LNCAP (cell line): ENCODE data around the gene MICALL2.

Experiments
- CTCF ChIP-seq: fragments of 450-650 bp; IDR thresholded peaks from 2 replicates; pipeline ENCODE4 v1.5.1; 2017; ENCODE audit warnings: mild to moderate bottlenecking

Gene MICALL2

GRCh38 chr7:1404460-1404809, 54.8 kb downstream of the MICALL2 start:
- TF ChIP-seq CTCF = no peak

GRCh38 chr7:1403638-1404459, 55.4 kb downstream of the MICALL2 start:
- peak; percentile 19; the same call in 1 of the 2 replicates for TF ChIP-seq CTCF

- TF ChIP-seq CTCF = no peak
Measured at GRCh38 chr7:1402791-1403637, 56.3 kb downstream of the MICALL2 start.

GRCh38 chr7:1402110-1402790, 57.0 kb downstream of the MICALL2 start:
- TF ChIP-seq CTCF = no peak

GRCh38 chr7:1401011-1401410, 58.3 kb downstream of the MICALL2 start:
- TF ChIP-seq CTCF = no peak

GRCh38 chr7:1400371-1400770, 58.9 kb downstream of the MICALL2 start:
- TF ChIP-seq CTCF = no peak

GRCh38 chr7:1397491-1398327, 61.6 kb downstream of the MICALL2 start:
- TF ChIP-seq CTCF = no peak
